ENCODE results near the gene GDI1. TPM values are rescaled to one million over a fixed set of nuclear protein-coding genes. Genes with fewer than 3 reads are reported as not detected.
A peak's percentile ranks its signal among the peaks of the same experiment; 100 is the strongest.

Gene GDI1
- total and polyA plus RNA-seq, 9 of the 15 experiments (the other 6 are each of a cell fraction or from before 2014, with no cell fraction given), result 0.97 to 82.6 (median 37.5) TPM

DNA sequence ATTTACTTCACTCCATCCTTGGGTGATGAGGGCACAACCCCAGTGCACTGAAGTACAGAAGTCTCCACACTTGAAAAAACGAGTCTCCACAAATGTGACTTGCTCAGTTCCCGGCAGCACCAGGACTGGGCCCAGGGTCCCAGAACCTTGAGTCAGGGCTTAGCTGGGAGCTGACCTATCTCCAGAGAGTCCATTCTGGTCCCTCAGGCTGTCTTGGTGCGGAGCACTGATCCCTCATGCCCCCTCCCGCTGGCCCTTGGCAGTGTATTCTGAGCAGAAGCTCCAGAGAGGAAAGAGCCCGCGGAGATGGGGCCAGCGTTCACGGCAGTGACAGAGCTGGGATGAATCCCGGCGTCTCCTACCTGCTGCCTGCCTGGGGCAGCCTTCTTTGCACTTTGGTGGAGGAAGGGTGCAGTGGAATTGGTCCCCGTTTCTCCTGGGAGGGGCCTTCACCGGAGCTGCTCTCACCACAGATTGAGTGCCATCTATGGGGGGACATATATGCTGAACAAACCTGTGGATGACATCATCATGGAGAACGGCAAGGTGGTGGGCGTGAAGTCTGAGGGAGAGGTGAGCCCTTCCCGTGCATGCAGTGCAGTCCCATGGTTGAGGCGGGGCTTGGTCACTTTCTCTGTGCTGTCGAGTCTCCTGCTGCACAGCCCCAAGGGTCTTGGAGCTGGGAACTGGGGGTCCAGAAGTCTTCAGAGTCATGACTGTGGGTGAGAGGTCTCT is 3.8 kb downstream of the GDI1 start:
- H3K9ac ChIP-seq (ENCODE audit: insufficient read depth in 1 of 2, low read depth in 2 of 2, low read length in 2 of 2), result no peak overlapping the region
- H3K27me3 ChIP-seq (ENCODE audit: control insufficient read depth in 2 of 2, insufficient read depth in 2 of 2, low read length in 2 of 2), result no peaks in the 10 kb centered on the region
- in situ Hi-C loops (cut with MboI) (no loop called here), intact Hi-C loops (cut with micrococcal nuclease) (no loop called here)
- no peak for DNase-seq (ENCODE audit: extremely low read depth in 1 of 4, low spot score in 3 of 4)
- 85% methylated on average over 9 of the region's 17 CpGs for WGBS (ENCODE audit: insufficient coverage, low coverage, missing lambda C conversion rate)
- ATAC-seq, result no peak
- H3K9me1 ChIP-seq (ENCODE audit: control insufficient read depth, insufficient read depth, low read length), result peaks cover 3% of the 10 kb centered on the region
- no peak overlapping the region for H2AFZ ChIP-seq (ENCODE audit: low read depth, low read length)
- FAIRE-seq, result no peak
- no peaks in the 10 kb centered on the region for H3K9me3 ChIP-seq (replicated peaks; ENCODE audit: control insufficient read depth, insufficient read depth, low read depth, low read length)
- no peak overlapping the region for H3K27ac ChIP-seq (ENCODE audit: extremely low read depth, low read depth, low read length)
- POLR2A ChIA-PET, result interaction anchor here (0.6 to 1.6 kb wide), 3 partner anchors 12 to 706 kb away, joined by 3 to 5 read pairs (median 4); no protein-coding TSS in a partner anchor
- BruUV-seq (replicated peaks), result no TSS peak
- CTCF ChIA-PET (ENCODE audit: low intra/inter-chr PET ratio), result no interaction called here
- H3K4me1 ChIP-seq (replicated peaks in 1 of 2; ENCODE audit: control insufficient read depth in 2 of 2, insufficient read depth in 2 of 2, low read length in 2 of 2), result peaks cover 11 to 53% of the 10 kb centered on the region in 2 experiments; a peak in 4 of 5 replicates
- H3K79me2 ChIP-seq (ENCODE audit: control insufficient read depth, insufficient read depth, low read length), result peaks cover 39% of the 10 kb centered on the region
- H4K20me1 ChIP-seq (replicated peaks; ENCODE audit: control insufficient read depth, insufficient read depth, low read length), result peaks cover 5% of the 10 kb centered on the region; the same call in 1 of the 2 replicates
- H3K4me2 ChIP-seq (ENCODE audit: insufficient read depth, low read length), result no peak overlapping the region
- peaks cover 51% of the 10 kb centered on the region; the same call in 2 of the 3 replicates for H3K36me3 ChIP-seq (ENCODE audit: control insufficient read depth, insufficient read depth, low read length)
- TF ChIP-seq KAT2B (IDR thresholded peaks at IDR 0.05; ENCODE audit: low read depth, low read length), result no peak
- TF ChIP-seq, protein P1, sequence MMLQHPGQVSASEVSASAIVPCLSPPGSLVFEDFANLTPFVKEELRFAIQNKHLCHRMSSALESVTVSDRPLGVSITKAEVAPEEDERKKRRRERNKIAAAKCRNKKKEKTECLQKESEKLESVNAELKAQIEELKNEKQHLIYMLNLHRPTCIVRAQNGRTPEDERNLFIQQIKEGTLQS (IDR thresholded peaks at IDR 0.05), result peak; percentile 46; the same call in 1 of the 2 replicates
- TF ChIP-seq, protein P1 (CRISPR knock-in tag; conservative IDR thresholded peaks at IDR 0.05), result no peak
- no peak overlapping the region for H3K4me3 ChIP-seq
